ENCODE data around the gene NFKBIA.

- no peak for TF ChIP-seq EP300 (IDR thresholded peaks at IDR 0.05)
- TF ChIP-seq CTCF (IDR thresholded peaks at IDR 0.05), result no peak
- no peak for TF ChIP-seq POLR2A (IDR thresholded peaks at IDR 0.05; ENCODE audit: low read depth)
- no peak for TF ChIP-seq POLR2AphosphoS5 (IDR thresholded peaks at IDR 0.05)
Measured at GRCh38 chr14:35423621-35424020, 19.1 kb upstream of the NFKBIA start.
